ENCODE data around the gene LIPK.

DNA sequence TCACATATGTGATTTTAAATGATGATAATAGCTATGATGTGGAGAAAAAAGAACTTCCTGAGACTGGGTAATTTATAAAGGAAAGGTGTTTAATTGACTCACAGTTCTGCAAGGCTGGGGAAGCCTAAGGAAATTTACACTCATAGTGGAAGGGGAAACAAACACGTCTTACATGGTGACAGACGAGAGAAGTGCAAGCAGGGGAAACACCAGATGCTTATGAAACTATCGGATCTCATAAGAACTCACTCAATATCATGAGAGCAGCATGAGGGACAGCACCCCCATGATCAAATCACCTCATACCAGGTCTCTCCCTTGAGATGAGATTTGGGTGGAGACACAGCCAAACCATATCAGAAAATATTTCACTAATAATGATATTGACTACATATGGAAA, 49.7 kb downstream of the LIPK start:
- no peak for TF ChIP-seq CTCF (IDR thresholded peaks at IDR 0.05; ENCODE audit: low read depth, low read length)
- TF ChIP-seq POLR2A (IDR thresholded peaks at IDR 0.05; ENCODE audit: extremely low read depth, insufficient read length) = no peak
- TF ChIP-seq MAX (IDR thresholded peaks at IDR 0.05; ENCODE audit: low read depth, low read length) = no peak

Measured in NB4 (cell line).